GM12891 (cell line): Measurements from ENCODE around the gene ABCA9.
"Not testable (repeated sequence)": the region's sequence is repeated elsewhere in the genome, so short reads cannot be mapped to it uniquely, and the experiment has no call there.

Experiments used
- DNase-seq: peaks from one replicate; pipeline ENCODE4 v3.0.0; 2011; ENCODE audit warnings: low spot score; ENCODE audit not compliant: insufficient read length
- FAIRE-seq: peaks from 2 replicates; lab custom pipeline; 2011; peaks lifted over from hg19 to GRCh38; lab: Jason Lieb, UNC
- PAX5 ChIP-seq: IDR thresholded peaks from 2 replicates; pipeline ENCODE4 v1.6.1; 2011; ENCODE audit warnings: low read length, moderate library complexity, mild to moderate bottlenecking; ENCODE audit not compliant: insufficient read depth, severe bottlenecking
- POLR2A ChIP-seq: IDR thresholded peaks from 2 replicates; pipeline ENCODE4 v1.6.1; 2011; ENCODE audit warnings: low read depth, low read length, control low read depth
- POLR2AphosphoS5 ChIP-seq: IDR thresholded peaks from 2 replicates; pipeline ENCODE4 v1.6.1; 2011; ENCODE audit warnings: low read depth, low read length, control low read depth
- POU2F2 ChIP-seq: IDR thresholded peaks from 2 replicates; pipeline ENCODE4 v1.6.1; 2011; ENCODE audit warnings: low read depth, mild to moderate bottlenecking, control low read depth, low read length, moderate library complexity
- SPI1 ChIP-seq: IDR thresholded peaks from 2 replicates; pipeline ENCODE4 v1.6.1; 2011; ENCODE audit warnings: low read depth, low read length, control low read depth
- TAF1 ChIP-seq: IDR thresholded peaks from 2 replicates; pipeline ENCODE4 v1.6.1; 2011; ENCODE audit warnings: low read depth, low read length, control low read depth

ABCA9 gene

GRCh38 chr17:69086641-69087040 is 25.9 kb upstream of the ABCA9 start:
- no peak for FAIRE-seq
- no peak for TF ChIP-seq POU2F2
- no peak for TF ChIP-seq POLR2AphosphoS5
- TF ChIP-seq PAX5 = no peak
- no peak for TF ChIP-seq POLR2A
- no peak for TF ChIP-seq TAF1
- no peak for TF ChIP-seq SPI1
- no peak for DNase-seq

GRCh38 chr17:69084911-69085310 is 24.2 kb upstream of the ABCA9 start:
- no peak for FAIRE-seq
- no peak for DNase-seq
- TF ChIP-seq POLR2AphosphoS5 (no peak), POU2F2 (no peak)

- FAIRE-seq = no peak
- no peak for DNase-seq
- no peak for TF ChIP-seq POU2F2
- no peak for TF ChIP-seq SPI1
- no peak for TF ChIP-seq POLR2AphosphoS5
- no peak for TF ChIP-seq PAX5
- no peak for TF ChIP-seq TAF1
- TF ChIP-seq POLR2A = no peak
Observed at GRCh38 chr17:69082696-69083095, 22.0 kb upstream of the ABCA9 start.

GRCh38 chr17:69078864-69079263 is 18.1 kb upstream of the ABCA9 start:
- TF ChIP-seq POLR2AphosphoS5 = no peak
- TF ChIP-seq SPI1 = no peak
- no peak for TF ChIP-seq POLR2A
- no peak for TF ChIP-seq TAF1
- no peak for TF ChIP-seq POU2F2
- no peak for TF ChIP-seq PAX5
- DNase-seq (no peak), FAIRE-seq (no peak)

- TF ChIP-seq TAF1 (no peak), SPI1 (no peak), POU2F2 (no peak), POLR2A (no peak), POLR2AphosphoS5 (no peak), PAX5 (no peak)
- FAIRE-seq (no peak), DNase-seq (no peak)
Observed at GRCh38 chr17:69075823-69076222, 15.1 kb upstream of the ABCA9 start.

GRCh38 chr17:69073392-69073791 is 12.7 kb upstream of the ABCA9 start:
- not testable (repeated sequence) for DNase-seq, FAIRE-seq

- not testable (repeated sequence) for DNase-seq, FAIRE-seq
Observed at GRCh38 chr17:69072803-69073256, 12.1 kb upstream of the ABCA9 start.

GRCh38 chr17:69071233-69071586 is 10.5 kb upstream of the ABCA9 start:
- not testable (repeated sequence) for FAIRE-seq, DNase-seq

GRCh38 chr17:69070378-69071232 is 9.9 kb upstream of the ABCA9 start:
- not testable (repeated sequence) for FAIRE-seq

GRCh38 chr17:69069226-69069750 is 8.6 kb upstream of the ABCA9 start:
- TF ChIP-seq SPI1 (no peak), POLR2A (no peak), PAX5 (no peak), POLR2AphosphoS5 (no peak), TAF1 (no peak)
- DNase-seq = no peak
- FAIRE-seq = no peak

More at GRCh38 chr17:69070378-69071232, 9.9 kb upstream of the ABCA9 start:
- not testable (repeated sequence) for DNase-seq

GRCh38 chr17:69067274-69068047 is 6.7 kb upstream of the ABCA9 start:
- no peak for FAIRE-seq
- DNase-seq = no peak
- TF ChIP-seq SPI1 = no peak
- TF ChIP-seq POU2F2 = no peak
- no peak for TF ChIP-seq PAX5
- no peak for TF ChIP-seq POLR2AphosphoS5
- TF ChIP-seq POLR2A = no peak
- TF ChIP-seq TAF1 = no peak
